KMS-11 (cell line): ENCODE data around the gene RNF213.
"Not testable (repeated sequence)": the region's sequence is repeated elsewhere in the genome, so short reads cannot be mapped to it uniquely, and the experiment has no call there.

Experiments
- H2AFZ ChIP-seq: fragments of 200-600 bp; sonication (generic); 2 replicates; pipeline ENCODE4 v1.6.1; 2016; ENCODE audit warnings: antibody characterized with exemption, mixed run types, low read depth
- H3K27ac ChIP-seq: fragments of 200-600 bp; sonication (generic); 2 replicates; pipeline ENCODE4 v1.6.1; 2016; ENCODE audit warnings: mild to moderate bottlenecking, mixed run types
- H3K27me3 ChIP-seq: fragments of 200-600 bp; sonication (generic); 2 replicates; pipeline ENCODE4 v1.6.1; 2017; ENCODE audit warnings: mild to moderate bottlenecking, low read depth, mixed run types, moderate library complexity; ENCODE audit not compliant: insufficient read depth
- H3K36me3 ChIP-seq: fragments of 200-600 bp; sonication (generic); 2 replicates; pipeline ENCODE4 v1.6.1; 2017; ENCODE audit warnings: mild to moderate bottlenecking, mixed run types; ENCODE audit not compliant: insufficient read depth
- H3K4me1 ChIP-seq: fragments of 200-600 bp; sonication (generic); 2 replicates; pipeline ENCODE4 v1.6.1; 2016; ENCODE audit warnings: mild to moderate bottlenecking, low read depth, mixed run types; ENCODE audit not compliant: poor library complexity, severe bottlenecking
- H3K4me2 ChIP-seq: fragments of 200-600 bp; sonication (generic); 2 replicates; pipeline ENCODE4 v1.7.0; 2016; ENCODE audit warnings: mild to moderate bottlenecking, mixed run types
- H3K4me3 ChIP-seq: fragments of 200-600 bp; sonication (generic); IDR thresholded peaks from 2 replicates; pipeline ENCODE4 v1.6.1; 2017; ENCODE audit warnings: low read depth, low read length, mixed read lengths; ENCODE audit not compliant: insufficient read depth
- H3K79me2 ChIP-seq: fragments of 200-600 bp; sonication (generic); 2 replicates; pipeline ENCODE4 v1.6.1; 2016; ENCODE audit warnings: low read depth, mixed run types; ENCODE audit not compliant: insufficient read depth
- H3K9ac ChIP-seq: fragments of 200-600 bp; sonication (generic); 2 replicates; pipeline ENCODE4 v1.6.1; 2016; ENCODE audit warnings: mild to moderate bottlenecking, mixed run types
- H4K20me1 ChIP-seq: fragments of 200-600 bp; sonication (generic); 2 replicates; pipeline ENCODE4 v1.6.1; 2016; ENCODE audit warnings: mild to moderate bottlenecking, mixed run types; ENCODE audit not compliant: insufficient read depth
- TF ChIP-seq, protein P1 (sequence below): fragments of 200-600 bp; sonication (generic); conservative IDR thresholded peaks from 2 replicates; pipeline ENCODE4 v1.6.1; 2017; ENCODE audit warnings: low read depth, mild to moderate bottlenecking, antibody characterized with exemption, low read length, moderate library complexity, mixed read lengths

RNF213 gene

DNA sequence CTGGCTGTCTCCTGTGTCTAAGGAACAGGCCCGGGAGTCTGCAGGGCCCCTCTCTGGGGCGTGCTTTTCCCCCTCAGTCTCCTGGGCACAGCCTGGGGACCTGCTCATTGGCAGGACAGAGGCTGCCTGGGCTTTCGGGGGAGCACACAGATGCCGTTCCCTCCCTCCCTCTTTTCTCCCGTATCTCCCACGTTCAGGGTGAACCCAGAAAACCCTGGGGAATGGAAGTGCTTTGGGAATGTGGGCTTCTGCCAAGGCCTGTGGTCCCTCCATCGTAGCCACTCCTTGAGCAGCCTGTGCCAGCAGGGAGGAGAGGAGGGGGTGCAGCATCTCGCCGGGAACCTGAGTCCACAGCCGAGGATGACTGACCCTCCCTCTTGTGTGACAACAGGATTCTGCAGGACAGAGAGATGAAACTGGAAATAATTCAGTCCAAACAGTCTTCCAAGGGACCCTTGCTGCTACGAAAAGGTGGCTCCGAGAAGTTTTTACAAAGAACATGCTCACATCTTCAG is 52.0 kb downstream of the RNF213 start:
- no peak overlapping the region for H2AFZ ChIP-seq
- no peaks in the 10 kb centered on the region for H4K20me1 ChIP-seq
- no peak overlapping the region for H3K4me3 ChIP-seq
- no peaks in the 10 kb centered on the region for H3K79me2 ChIP-seq
- no peak overlapping the region for H3K9ac ChIP-seq
- no peak overlapping the region for H3K27ac ChIP-seq
- no peaks in the 10 kb centered on the region for H3K36me3 ChIP-seq
- H3K4me1 ChIP-seq = no peaks in the 10 kb centered on the region
- H3K4me2 ChIP-seq = no peak overlapping the region
- no peaks in the 10 kb centered on the region for H3K27me3 ChIP-seq
- TF ChIP-seq, protein P1, sequence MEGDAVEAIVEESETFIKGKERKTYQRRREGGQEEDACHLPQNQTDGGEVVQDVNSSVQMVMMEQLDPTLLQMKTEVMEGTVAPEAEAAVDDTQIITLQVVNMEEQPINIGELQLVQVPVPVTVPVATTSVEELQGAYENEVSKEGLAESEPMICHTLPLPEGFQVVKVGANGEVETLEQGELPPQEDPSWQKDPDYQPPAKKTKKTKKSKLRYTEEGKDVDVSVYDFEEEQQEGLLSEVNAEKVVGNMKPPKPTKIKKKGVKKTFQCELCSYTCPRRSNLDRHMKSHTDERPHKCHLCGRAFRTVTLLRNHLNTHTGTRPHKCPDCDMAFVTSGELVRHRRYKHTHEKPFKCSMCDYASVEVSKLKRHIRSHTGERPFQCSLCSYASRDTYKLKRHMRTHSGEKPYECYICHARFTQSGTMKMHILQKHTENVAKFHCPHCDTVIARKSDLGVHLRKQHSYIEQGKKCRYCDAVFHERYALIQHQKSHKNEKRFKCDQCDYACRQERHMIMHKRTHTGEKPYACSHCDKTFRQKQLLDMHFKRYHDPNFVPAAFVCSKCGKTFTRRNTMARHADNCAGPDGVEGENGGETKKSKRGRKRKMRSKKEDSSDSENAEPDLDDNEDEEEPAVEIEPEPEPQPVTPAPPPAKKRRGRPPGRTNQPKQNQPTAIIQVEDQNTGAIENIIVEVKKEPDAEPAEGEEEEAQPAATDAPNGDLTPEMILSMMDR = no peak

DNA sequence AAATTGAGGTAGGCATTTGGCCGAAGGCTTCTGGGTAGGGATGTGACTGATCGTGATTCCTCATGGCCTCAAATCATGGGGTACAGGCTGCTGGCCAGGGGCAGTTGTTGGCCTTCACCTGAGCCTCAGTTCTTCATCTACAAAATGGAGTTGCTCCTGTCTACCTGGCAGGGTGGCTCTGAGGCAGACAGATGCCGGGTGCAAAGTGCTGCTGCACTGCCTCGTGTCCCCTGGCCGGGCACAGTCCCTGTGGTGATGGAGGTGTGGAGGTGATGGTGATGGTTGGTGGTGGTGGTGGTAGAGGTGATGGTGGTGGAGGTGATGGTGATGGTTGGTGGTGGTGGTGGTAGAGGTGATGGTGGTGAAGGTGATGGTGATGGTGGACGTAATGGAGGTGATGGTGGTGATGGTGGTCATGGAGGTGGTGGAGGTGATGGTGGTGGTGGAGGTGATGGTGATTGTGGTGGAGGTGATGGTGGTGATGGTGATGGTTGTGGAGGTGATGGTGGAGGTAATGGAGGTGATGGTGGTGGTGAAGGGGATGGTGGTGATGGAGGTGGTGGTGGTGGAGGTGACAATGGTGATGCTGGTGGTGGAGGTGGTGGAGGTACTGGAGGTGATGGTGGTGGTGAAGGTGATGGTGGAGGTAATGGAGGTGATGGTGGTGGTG is 52.6 kb downstream of the RNF213 start:
- Histone ChIP-seq H3K9ac (no peak overlapping the region), H4K20me1 (no peaks in the 10 kb centered on the region), H3K27me3 (no peaks in the 10 kb centered on the region), H3K4me2 (no peak overlapping the region), H3K79me2 (no peaks in the 10 kb centered on the region), H3K27ac (no peak overlapping the region), H3K36me3 (peaks cover 3% of the 10 kb centered on the region; the same call in 1 of the 2 replicates), H3K4me3 (no peak overlapping the region), H3K4me1 (no peaks in the 10 kb centered on the region), H2AFZ (no peak overlapping the region)
- TF ChIP-seq, protein P1 = no peak

DNA sequence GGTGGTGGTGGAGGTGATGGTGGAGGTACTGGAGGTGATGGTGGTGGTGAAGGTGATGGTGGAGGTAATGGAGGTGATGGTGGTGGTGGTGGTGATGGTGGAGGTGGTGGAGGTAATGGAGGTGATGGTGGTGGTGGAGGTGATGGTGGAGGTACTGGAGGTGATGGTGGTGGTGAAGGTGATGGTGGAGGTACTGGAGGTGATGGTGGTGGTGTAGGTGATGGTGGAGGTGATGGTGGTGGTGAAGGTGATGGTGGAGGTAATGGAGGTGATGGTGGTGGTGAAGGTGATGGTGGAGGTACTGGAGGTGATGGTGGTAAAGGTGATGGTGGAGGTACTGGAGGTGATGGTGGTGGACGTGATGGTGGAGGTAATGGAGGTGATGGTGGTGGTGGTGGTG is 53.3 kb downstream of the RNF213 start:
- not testable (repeated sequence) for H2AFZ ChIP-seq, H3K27me3 ChIP-seq, H3K4me2 ChIP-seq, H3K9ac ChIP-seq, H4K20me1 ChIP-seq, H3K36me3 ChIP-seq, H3K27ac ChIP-seq, H3K4me3 ChIP-seq, H3K4me1 ChIP-seq, H3K79me2 ChIP-seq

DNA sequence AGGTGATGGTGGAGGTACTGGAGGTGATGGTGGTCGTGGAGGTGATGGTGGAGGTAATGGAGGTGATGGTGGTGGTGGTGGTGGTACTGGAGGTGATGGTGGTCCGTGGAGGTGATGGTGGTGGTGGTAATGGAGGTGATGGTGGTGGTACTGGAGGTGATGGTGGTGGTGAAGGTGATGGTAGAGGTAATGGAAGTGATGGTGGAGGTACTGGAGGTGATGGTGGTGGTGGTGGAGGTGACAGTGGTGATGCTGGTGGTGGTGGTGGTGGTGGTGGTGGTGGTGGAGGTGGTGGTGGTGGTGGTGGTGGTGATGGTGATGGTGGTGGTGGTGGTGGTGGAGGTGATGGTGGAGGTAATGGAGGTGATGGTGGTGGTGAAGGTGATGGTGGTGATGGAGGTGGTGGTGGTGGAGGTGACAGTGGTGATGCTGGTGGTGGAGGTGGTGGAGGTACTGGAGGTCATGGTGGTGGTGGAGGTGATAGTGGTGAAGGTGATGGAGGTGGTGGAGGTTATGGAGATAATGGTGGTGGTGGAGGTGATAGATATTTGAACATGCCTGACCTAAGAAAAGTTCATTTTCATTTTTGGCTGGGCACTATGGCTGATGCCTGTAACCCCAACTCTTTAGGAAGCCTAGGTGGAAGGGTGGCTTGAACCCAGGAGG is 55.0 kb downstream of the RNF213 start:
- H3K36me3 ChIP-seq = peaks cover 3% of the 10 kb centered on the region; the same call in 1 of the 2 replicates
- H3K4me1 ChIP-seq = no peaks in the 10 kb centered on the region
- TF ChIP-seq, protein P1 = no peak
- H3K4me3 ChIP-seq = no peak overlapping the region
- H4K20me1 ChIP-seq = no peaks in the 10 kb centered on the region
- H3K27me3 ChIP-seq = no peaks in the 10 kb centered on the region
- H3K4me2 ChIP-seq = no peak overlapping the region
- H2AFZ ChIP-seq = no peak overlapping the region
- H3K9ac ChIP-seq = no peak overlapping the region
- H3K27ac ChIP-seq = no peak overlapping the region
- no peaks in the 10 kb centered on the region for H3K79me2 ChIP-seq

DNA sequence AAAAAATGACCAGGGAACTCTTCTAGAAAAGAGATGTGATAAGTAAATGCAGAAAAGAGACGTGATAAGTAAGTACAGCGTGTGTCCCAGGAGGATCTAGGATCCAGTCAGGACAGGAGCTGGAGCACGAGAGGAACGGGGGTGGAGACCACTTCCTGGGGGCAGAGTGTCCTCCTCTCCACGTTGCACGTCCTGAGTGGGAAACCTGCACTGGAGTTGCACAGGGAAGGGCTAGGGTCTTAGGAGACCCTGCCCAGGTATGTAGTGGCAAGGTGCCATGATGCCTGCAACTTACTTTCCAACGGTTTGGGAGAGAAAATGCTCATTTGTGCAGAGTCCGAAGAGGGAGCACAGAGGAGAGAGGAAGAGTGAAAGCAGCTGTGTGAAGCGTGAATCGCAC is 55.8 kb downstream of the RNF213 start:
- Histone ChIP-seq H3K4me2 (no peak overlapping the region), H3K4me1 (no peaks in the 10 kb centered on the region), H3K27ac (no peak overlapping the region), H2AFZ (no peak overlapping the region), H3K4me3 (no peak overlapping the region), H3K36me3 (peaks cover 3% of the 10 kb centered on the region; the same call in 1 of the 2 replicates), H4K20me1 (no peaks in the 10 kb centered on the region), H3K79me2 (no peaks in the 10 kb centered on the region), H3K9ac (no peak overlapping the region), H3K27me3 (no peaks in the 10 kb centered on the region)
- TF ChIP-seq, protein P1 = no peak
